Colonic mucosa (tissue), 4 donors: ENCODE measurements around the gene RNF34. TPM values are rescaled to one million over a fixed set of nuclear protein-coding genes. Genes with fewer than 3 reads are reported as not detected.

Experiments used
- DNase-seq: peaks from one replicate; pipeline ENCODE4 v3.0.0-alpha.2; 2020
- H3K27ac ChIP-seq: fragments of 200-600 bp; one replicate; pipeline ENCODE4 v1.8.0; 2021
- H3K27me3 ChIP-seq: fragments of 200-600 bp; one replicate; pipeline ENCODE4 v1.8.0; 2021
- H3K36me3 ChIP-seq: fragments of 200-600 bp; one replicate; pipeline ENCODE4 v1.8.0; 2021
- H3K4me1 ChIP-seq: fragments of 200-600 bp; one replicate; pipeline ENCODE4 v1.8.0; 2021; ENCODE audit warnings: mild to moderate bottlenecking
- H3K4me3 ChIP-seq: fragments of 200-600 bp; one replicate; pipeline ENCODE4 v1.8.0; 2021
- H3K9ac ChIP-seq, 2 donors: one replicate each; pipeline ENCODE4 v1.7.0; 2013; ENCODE audit warnings: control low read depth in 2 of 2, low read depth in 2 of 2, low read length in 2 of 2
- H3K9me3 ChIP-seq: fragments of 200-600 bp; one replicate; pipeline ENCODE4 v1.8.0; 2021
- intact Hi-C: fragments of 100-400 bp; cut with DNase I; formaldehyde crosslinking; loops from one replicate; pipeline ENCODE4 v1.14.1; 2022
- microRNA-seq: library from miRNA; unstranded; fragments of <30 nt; microRNA quantifications from one replicate; pipeline ENCODE4, GENCODE V29; 2019
- total RNA-seq, 2 donors: library from RNA; stranded (reverse); fragmentation: NEBNext Ultra II Directional in 1 of 2; extraction: Animal tissue kit (Norgen Biotek cat#: 25700) in 1 of 2; gene quantifications; one replicate each; pipeline ENCODE4 v1.2.1, GENCODE V29; 2021
- TF ChIP-seq, protein P1 (sequence below): fragments of 200-600 bp; IDR thresholded peaks from one replicate; pipeline ENCODE4 v1.8.0; 2022; ENCODE audit warnings: antibody characterized with exemption, mild to moderate bottlenecking
- donor health status: healthy.
- donor health status: DM: no; HTN: no; CAD: no.
- donor health status: DM: no; HTN: no; CAD: no.

Gene RNF34
- total RNA-seq, 2 donors from 2014 or later, result 39.7 to 53.3 TPM

DNA sequence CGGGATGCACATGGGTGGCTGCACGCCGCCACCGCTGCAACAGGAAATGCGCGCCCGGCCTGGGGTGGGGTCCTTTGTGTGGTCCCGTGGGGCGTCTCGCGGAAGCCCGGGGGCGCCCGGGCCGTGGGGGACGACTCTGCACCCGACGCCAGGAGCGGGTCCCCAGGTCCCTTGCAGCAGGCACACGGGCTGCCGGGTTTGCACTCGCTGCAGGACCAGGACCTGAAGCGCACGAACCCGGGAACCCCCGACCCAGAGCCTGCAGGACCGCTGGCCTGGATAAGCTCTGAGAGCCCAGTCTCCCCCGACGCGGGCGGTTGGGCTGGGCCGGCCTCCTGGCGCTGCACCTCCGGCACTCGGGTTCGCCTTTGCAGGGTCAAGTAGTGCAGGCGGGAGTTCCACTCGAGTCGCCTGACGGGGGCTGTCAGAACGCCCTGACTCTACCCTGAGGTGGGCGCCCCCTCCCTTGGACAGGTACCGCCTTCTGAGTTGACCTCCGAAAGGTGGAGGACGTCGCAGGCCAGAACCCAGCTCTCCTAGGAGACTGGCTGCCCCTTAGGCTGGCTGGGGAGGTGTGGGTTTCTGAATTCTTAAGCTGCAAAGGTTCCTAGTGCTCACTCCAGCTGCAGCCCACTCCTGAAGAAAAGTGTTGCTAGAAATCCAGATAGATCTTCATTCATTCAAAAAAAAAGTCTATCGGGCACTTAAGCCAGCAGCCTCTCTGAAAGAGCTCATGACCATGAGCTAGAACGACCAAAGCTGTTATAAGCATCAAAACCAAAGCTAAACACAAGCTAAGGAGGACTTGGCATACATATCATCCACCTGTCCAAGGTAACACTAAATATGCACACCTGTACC lies 68.0 kb downstream of the RNF34 start:
- no peak overlapping the region for H3K27ac ChIP-seq
- TF ChIP-seq, protein P1, sequence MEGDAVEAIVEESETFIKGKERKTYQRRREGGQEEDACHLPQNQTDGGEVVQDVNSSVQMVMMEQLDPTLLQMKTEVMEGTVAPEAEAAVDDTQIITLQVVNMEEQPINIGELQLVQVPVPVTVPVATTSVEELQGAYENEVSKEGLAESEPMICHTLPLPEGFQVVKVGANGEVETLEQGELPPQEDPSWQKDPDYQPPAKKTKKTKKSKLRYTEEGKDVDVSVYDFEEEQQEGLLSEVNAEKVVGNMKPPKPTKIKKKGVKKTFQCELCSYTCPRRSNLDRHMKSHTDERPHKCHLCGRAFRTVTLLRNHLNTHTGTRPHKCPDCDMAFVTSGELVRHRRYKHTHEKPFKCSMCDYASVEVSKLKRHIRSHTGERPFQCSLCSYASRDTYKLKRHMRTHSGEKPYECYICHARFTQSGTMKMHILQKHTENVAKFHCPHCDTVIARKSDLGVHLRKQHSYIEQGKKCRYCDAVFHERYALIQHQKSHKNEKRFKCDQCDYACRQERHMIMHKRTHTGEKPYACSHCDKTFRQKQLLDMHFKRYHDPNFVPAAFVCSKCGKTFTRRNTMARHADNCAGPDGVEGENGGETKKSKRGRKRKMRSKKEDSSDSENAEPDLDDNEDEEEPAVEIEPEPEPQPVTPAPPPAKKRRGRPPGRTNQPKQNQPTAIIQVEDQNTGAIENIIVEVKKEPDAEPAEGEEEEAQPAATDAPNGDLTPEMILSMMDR, result no peak
- no peak for DNase-seq
- peak overlapping the region; percentile 13 to 43 for H3K9ac ChIP-seq
- H3K27me3 ChIP-seq, result no peaks in the 10 kb centered on the region
- intact Hi-C loops, result no loop called here
- no peaks in the 10 kb centered on the region for H3K4me1 ChIP-seq
- H3K36me3 ChIP-seq, result no peaks in the 10 kb centered on the region
- peak overlapping the region; percentile 52 for H3K4me3 ChIP-seq
- no peaks in the 10 kb centered on the region for H3K9me3 ChIP-seq

DNA sequence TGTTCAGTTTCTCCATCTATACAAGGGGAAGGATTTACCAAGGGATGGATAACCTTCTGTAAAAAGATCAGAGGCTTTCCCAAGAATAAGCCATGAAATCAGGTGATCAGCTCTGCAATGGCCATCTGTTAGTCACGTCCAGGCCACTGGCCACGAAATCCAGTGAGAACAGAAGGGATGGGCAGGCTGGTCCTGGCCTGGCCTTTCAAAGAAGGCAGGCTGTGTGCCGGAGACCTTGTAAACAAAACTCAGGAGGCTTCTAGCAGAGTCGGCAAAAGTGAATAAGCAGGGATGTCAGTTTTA lies 68.5 kb downstream of the RNF34 start:
- no peak for DNase-seq
- Histone ChIP-seq H3K27ac (no peak overlapping the region), H3K36me3 (no peaks in the 10 kb centered on the region), H3K27me3 (no peaks in the 10 kb centered on the region), H3K4me1 (no peaks in the 10 kb centered on the region), H3K4me3 (peak overlapping the region; percentile 52), H3K9me3 (no peaks in the 10 kb centered on the region), H3K9ac (peak overlapping the region in 1 of 2 donors; percentile 13)
- intact Hi-C loops, result no loop called here
- TF ChIP-seq, protein P1, result no peak

DNA sequence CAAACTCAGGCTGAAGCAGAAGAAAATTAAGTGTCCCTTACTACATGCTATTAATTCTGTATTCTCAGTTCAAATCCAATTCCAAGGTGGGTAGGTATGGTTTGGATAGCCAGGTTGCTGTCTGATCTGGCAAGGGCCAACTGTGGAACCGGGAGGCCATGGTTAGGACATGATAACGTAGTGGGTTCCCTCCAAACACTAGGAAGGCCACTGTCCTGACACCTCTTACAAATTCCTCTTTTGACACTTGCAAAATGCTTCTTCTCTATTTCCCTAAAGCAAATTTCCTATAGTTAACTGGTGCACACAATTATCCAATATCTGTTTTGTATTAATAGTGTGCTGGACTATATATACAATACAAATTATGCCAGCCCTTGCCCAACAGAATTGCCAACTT lies 70.8 kb downstream of the RNF34 start:
- no peak overlapping the region for H3K27ac ChIP-seq
- no peaks in the 10 kb centered on the region for H3K36me3 ChIP-seq
- no peak for DNase-seq
- TF ChIP-seq, protein P1, result no peak
- intact Hi-C loops, result no loop called here
- H3K9me3 ChIP-seq, result no peaks in the 10 kb centered on the region
- no peak overlapping the region for H3K9ac ChIP-seq
- H3K4me3 ChIP-seq, result no peak overlapping the region
- H3K27me3 ChIP-seq, result no peaks in the 10 kb centered on the region
- H3K4me1 ChIP-seq, result no peaks in the 10 kb centered on the region

DNA sequence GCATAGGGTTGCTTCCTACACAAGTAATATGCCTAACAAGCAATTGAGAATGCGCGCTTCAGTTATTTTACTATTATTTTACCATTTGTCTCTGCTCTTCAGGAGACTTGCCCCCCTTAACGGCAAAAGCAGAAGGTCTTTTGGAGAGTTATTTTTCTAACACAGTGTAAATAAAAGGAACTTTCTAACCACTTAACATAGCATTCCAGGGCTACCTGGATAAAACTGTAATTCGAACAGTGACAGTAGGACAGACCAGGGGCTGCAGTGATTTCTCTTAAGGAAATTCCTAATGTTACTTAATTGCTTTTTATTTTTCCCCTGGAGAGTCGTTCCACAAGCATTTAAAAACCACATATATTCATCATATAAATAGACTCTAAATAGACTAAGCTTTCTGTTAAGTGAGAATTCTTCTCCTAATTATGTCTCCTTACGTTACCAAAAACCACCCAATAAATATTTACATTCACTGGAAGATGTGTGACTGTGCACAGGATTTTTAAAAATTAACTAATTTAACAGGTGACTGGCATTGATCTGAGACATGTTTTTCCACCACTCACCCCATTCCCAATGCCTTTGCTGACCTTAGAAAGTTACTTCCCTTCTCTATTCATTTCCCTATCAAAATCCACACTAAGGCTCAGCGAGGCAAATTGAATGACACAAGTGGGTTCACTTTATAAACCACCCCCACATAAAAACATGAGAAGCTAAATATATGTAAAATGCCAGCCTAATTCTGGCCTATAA lies 72.4 kb downstream of the RNF34 start:
- H3K27me3 ChIP-seq, result no peaks in the 10 kb centered on the region
- H3K27ac ChIP-seq, result no peak overlapping the region
- no peak for DNase-seq
- TF ChIP-seq, protein P1, result no peak
- no peak overlapping the region for H3K4me3 ChIP-seq
- no peak overlapping the region for H3K9ac ChIP-seq
- H3K9me3 ChIP-seq, result no peaks in the 10 kb centered on the region
- H3K4me1 ChIP-seq, result no peaks in the 10 kb centered on the region
- intact Hi-C loops, result no loop called here
- no peaks in the 10 kb centered on the region for H3K36me3 ChIP-seq

Small RNAs within 50 kb of the gene (microRNA-seq; reads per million reads assigned to microRNA genes)
- not detected for gene MIR7107

Other genes with a start within 250 kb of the RNF34 start
- 100 to 1,000 TPM in 1 of 2 donors, 10 to 100 TPM in 1; 82.2 to 123 TPM for gene P2RX4, start 190.0 kb upstream of the RNF34 start, total RNA-seq
- 10 to 100 TPM; 34.3 to 44.0 TPM for gene CAMKK2, start 103.4 kb upstream of the RNF34 start, total RNA-seq
- 10 to 100 TPM; 70.6 to 86.2 TPM for gene ANAPC5, start 47.7 kb upstream of the RNF34 start, total RNA-seq
- gene KDM2B, start 180.9 kb downstream of the RNF34 start, total RNA-seq, result 10 to 100 TPM; 14.7 to 24.5 TPM
- 10 to 100 TPM; 14.6 to 23.5 TPM for gene ORAI1, start 226.4 kb downstream of the RNF34 start, total RNA-seq